HG03460 (cell line): ENCODE results near the gene HOXB6.

ENCODE experiments used
- ATAC-seq: cut with Tn5 transposase; IDR thresholded peaks from one replicate; pipeline ENCODE4 v1.9.1; 2021; ENCODE audit not compliant: unreplicated experiment

Gene HOXB6

GRCh38 chr17:48555258-48556228 is 49.2 kb downstream of the HOXB6 start:
- ATAC-seq: no peak

DNA sequence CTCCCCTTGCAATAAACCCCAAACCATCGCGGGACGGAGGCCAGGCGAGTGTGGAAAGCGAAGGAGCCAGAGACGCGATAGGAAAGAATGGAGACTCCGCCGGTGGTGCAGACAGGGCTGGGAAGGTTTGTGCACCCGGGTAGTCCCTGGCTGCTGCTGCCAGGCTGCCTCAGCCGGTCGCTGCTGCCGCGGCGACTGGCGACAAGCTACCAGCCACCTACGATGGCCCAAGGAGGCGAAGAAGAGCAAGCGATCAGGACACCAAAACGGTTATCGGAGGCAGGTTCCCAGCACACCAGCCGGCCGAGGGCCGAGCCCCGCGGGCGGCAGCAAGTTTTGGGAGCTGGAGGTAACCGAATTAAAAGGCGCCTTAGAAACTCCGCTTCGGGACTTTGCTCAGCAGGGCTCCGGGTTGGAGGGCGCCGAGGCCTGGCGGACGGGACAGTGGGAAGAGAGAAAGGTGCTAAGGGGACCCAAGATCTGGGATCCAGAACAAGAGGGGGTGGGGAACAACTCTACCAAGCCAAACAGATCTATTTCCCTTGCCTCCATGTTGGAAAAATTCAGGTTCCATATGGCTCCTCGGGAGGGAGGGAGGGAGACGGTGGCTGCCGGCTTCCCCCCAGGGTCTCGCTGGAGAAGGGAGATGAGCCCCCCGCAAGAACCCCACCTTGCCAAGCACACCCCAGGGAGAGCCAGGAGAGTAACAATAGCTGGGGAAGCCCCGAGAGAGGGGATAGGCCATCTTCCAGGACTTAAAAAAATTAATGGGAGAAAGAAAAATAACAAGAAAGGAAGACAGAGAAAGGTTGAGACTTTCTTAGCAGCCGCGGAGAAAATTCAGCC is 50.2 kb downstream of the HOXB6 start:
- no peak for ATAC-seq

GRCh38 chr17:48553826-48554225 is 51.0 kb downstream of the HOXB6 start:
- no peak for ATAC-seq

GRCh38 chr17:48553190-48553547 is 51.6 kb downstream of the HOXB6 start:
- no peak for ATAC-seq

- ATAC-seq: no peak
These were observed 52.2 kb downstream of the HOXB6 start for GRCh38 chr17:48552466-48553189.

- no peak for ATAC-seq
These were observed 53.0 kb downstream of the HOXB6 start for GRCh38 chr17:48551596-48552465.

- ATAC-seq: no peak
These were observed 53.6 kb downstream of the HOXB6 start for GRCh38 chr17:48551214-48551555.

DNA sequence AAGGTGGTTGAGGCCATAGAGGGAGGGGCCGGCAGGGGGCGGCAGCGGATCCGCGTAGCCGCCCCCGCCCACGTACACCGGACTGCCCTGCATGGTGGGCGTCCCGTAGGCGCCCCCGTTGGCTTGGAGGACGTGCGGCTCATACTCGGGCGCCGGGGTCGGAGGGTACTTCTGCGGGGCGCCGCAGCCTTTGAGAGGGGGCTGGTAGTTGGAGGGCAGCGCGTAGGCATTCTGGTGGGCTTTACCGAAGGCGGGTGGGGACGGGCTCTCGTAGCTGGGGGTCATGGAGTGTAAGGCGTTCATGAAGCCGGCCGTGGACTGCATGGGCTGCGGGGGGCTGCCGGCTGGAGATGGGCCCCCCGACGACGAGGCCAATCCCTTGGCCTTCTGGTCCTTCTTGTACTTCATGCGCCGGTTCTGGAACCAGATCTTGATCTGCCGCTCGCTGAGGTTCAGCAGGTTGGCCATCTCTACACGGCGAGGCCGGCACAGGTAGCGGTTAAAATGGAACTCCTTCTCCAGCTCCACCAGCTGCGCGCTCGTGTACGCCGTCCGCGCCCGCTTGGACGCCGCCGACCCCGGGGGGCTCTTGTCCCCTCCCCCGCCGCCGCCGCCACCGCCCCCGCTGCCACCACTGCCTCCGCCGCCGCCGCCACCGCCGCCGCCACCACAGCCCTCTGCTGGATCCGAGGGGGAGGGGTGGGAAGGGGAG is 54.1 kb downstream of the HOXB6 start:
- no peak for ATAC-seq

DNA sequence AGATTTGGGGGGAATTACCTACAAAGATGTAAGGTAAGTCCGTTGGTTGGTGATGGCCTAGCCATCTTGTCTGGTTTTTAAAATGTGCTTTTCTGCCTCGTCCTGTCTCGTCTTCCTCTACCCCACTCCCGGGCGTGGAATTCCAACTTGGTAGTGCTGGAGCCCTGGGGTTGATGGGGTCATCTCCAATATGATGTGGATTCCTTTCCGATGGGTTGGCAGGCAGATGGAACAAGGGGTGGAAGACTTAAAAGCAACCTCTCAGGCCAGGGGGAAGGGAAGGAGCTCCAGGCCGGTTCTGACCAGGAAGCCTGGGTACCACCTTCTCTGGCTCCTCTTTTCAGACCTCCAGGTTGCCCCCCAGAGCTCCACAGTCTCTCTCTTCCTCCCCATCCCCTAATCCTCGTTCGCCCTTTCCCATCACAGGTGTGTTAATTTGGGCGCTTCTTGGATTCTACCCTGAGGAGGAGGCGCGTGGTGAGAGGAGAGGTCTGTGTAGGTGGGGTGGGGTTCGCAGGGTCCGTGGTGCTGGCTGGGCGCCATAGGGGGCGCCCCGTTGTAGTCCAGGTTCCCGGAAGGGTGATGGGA is 54.8 kb downstream of the HOXB6 start:
- ATAC-seq: no peak

- no peak for ATAC-seq
These were observed 55.5 kb downstream of the HOXB6 start for GRCh38 chr17:48549281-48549630.

DNA sequence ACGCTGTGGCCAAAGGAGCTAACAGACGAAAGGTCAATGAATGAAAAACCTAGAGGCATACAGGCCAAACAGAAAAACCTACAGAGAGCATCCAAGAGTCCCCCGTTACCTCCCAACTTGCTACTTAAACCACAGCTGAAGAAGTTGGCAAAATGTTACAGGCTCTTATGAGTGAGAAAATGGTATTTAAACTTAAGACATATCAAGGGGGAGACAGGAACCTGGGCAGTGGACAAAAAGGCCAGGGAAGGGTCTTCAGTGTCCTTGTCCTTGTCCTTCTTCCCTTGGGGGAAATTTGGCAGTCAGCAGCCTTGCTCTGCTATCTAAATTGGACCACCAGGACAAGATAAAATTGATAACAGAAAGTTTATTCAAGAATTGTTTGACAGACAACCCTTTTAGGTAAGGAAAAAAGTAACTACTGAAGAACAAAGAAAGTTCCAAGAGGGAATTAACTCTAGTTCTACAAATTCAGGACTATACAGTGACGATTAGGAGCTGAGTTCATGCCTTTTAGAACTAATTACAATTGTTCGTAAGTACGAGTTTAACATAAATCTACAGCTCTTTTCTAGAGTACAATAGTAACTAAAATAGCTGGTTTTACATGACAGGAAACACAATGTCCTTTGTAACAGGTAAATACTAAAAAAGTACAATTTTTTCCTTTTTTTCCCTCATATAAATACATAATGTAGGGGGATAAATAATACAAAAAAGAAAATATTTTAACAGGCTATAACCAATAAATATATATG is 56.1 kb downstream of the HOXB6 start:
- ATAC-seq: no peak

DNA sequence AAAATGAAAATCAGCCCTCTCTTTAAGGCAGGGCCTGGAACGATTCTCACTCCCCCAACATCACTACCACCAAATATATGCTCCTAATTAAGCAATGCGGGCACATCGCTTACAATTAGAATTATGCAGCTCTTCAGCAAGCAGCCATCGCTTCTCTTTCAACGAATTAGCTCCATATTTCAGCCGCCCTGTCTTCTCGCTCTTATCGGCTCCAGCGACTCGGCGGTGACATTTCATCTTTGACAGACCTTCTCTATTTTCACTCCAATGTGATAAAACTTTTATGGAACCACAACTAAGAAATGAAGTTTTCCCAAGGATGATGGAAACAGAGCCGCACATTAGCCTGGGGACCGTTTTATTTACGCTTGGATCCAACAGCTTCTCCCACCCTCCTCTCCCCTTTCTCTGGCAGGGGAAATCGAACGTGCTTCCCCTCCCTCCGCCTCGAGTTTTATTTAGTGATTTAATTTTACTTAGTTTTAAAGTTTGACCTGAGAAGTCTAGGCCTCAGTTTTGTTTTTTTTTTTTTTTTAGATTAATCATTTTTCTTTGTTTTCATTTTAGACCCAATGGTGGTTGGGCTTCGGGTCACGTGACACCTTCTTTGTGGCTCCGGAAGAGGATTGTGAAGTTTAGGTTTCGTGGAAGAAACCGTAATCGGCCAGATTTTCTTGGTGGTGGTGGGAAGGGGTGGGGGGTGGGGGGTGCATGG is 56.8 kb downstream of the HOXB6 start:
- ATAC-seq: no peak

- no peak for ATAC-seq
These were observed 57.6 kb downstream of the HOXB6 start for GRCh38 chr17:48546924-48547807.

DNA sequence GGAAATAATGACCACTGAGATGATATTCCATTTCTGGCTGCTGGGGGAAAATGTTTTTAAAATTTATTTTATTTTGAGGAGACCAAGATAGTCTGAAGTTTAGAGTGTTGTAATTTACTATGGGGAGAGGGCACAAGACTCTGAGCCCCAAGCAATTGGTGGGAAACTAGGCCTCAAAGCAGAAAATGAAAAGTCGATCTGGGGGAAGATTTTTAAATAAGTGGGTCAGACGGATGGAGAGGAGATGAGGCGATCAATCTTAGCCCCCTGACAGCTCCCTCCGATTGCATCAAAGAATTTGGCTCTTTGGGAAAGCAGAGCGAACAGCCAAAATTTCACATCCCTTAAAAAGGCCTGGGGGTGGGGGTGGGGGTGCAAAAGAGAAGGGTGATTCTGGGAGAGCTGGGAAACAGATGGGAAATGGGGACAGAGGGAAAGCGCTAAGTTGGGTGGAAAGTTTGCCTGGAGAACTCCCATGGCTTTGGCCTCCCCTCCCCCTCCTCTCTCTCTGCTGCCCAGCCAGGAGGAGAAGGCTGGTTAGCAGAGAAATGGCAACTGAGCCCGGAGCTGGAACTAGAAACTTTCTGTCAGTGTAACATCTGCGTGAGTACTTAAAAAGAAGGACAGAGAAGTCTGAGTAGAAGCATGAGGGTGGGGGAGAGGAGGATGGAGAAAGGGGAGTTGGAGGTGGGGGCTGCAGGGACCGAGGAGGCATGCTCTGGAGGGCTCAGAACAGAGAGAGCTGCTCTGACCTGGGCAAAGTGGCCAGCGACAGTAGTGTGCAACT is 58.5 kb downstream of the HOXB6 start:
- no peak for ATAC-seq
